Measurements from ENCODE around the gene HPS1. TPM values are rescaled to one million over a fixed set of nuclear protein-coding genes. Genes with fewer than 3 reads are reported as not detected.

The HPS1 gene
- total RNA-seq, 4 donors from 2014 or later, result 46.1 to 88.2 (median 63.0) TPM

DNA sequence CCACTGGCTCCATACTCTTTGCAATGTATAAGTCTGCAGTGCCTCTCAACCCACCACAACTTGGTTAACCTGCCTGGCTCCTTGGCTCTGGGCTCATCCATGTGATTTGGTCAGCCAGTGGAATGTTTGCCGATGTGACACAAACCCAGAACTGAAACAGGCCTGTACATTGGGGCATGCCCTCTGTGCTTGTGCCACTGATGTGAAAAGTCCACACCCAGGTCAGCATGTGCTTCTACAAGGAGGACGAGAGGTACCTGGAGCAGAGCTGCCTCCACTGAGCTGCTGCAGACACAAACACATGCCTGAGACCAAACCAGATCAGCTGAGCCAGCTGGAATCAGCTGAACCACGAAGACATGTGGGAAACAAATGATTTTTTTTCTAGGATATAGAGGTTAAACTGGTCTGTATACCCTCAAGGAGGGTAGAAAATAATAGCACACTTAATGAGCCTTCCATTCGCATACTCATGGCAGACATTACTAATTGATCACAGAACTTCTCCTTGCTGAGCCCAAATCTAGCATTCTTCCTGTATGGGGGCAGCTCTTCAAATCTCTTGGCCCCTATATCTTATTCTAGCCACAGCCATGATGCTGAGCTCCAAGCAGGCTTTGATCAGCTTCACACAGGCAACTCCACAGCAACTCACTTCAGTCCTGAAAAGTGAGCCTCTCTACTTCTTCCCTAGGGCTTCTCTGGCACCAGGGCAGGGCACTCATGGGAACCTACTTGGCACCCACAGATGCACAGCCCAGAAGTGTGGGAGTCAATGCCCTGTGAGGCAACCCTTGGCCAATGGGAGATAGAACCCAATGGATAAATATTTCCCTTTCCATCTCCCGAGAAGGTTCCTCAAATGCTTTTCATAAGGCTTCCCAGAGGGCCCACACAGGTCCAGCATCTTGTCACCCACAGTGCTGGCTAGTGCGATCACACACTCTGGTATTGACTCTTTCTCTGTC lies 50.4 kb downstream of the HPS1 start:
- TF ChIP-seq, protein P1, sequence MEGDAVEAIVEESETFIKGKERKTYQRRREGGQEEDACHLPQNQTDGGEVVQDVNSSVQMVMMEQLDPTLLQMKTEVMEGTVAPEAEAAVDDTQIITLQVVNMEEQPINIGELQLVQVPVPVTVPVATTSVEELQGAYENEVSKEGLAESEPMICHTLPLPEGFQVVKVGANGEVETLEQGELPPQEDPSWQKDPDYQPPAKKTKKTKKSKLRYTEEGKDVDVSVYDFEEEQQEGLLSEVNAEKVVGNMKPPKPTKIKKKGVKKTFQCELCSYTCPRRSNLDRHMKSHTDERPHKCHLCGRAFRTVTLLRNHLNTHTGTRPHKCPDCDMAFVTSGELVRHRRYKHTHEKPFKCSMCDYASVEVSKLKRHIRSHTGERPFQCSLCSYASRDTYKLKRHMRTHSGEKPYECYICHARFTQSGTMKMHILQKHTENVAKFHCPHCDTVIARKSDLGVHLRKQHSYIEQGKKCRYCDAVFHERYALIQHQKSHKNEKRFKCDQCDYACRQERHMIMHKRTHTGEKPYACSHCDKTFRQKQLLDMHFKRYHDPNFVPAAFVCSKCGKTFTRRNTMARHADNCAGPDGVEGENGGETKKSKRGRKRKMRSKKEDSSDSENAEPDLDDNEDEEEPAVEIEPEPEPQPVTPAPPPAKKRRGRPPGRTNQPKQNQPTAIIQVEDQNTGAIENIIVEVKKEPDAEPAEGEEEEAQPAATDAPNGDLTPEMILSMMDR (IDR thresholded peaks at IDR 0.05; ENCODE audit: low read depth), result no peak

DNA sequence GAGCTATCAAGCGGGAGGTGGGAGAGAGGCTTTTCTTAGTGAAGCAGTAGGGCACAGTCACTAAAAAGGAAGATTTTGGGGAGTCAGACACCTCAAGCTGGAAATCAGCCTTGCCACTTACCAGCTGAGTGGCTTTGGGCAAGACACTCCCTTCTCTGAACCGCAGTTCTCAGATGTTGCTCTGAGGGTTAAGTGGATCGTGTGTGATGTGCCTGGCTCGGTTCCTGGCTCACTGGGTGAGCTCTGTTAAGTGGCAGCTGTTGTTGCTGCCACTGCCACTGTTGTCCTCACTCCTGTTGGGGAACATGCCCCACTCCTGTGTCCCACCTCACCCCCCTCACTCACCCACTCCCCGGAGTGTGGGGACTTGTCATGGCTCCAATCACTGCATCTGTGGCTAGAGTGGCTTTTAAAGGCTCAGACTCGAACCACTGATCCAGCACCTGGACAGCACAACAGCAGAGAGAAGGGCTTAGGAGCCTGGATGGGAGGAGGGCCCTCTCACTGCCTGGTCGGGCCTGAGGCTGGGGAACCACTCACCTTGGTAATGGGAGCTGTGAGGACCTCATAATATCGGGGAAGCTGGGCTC lies 51.8 kb downstream of the HPS1 start:
- TF ChIP-seq, protein P1 (IDR thresholded peaks at IDR 0.05; ENCODE audit: low read depth), result no peak

DNA sequence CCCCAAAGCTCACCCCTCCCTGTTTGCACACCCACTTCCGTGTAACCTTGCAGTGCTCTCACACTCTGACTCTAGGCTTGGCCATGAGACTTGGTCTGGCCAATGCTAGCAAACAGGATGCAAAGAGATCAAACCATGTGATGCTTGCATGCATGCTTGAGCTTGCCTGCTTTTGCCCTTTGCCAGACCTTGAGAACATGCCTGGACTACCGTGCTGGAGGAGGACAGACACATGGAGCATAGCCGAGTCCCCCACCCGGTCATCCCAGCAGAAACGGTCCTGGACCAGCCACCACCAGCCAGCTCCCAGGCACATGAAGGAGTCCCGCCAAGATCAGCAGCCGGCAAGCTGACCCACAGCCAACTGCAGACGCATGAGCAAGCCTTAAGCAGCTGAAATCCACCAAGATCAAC lies 55.1 kb downstream of the HPS1 start:
- TF ChIP-seq, protein P1 (IDR thresholded peaks at IDR 0.05; ENCODE audit: low read depth), result no peak

GRCh38 chr10:98391065-98391464 lies 55.7 kb downstream of the HPS1 start:
- TF ChIP-seq, protein P1 (IDR thresholded peaks at IDR 0.05; ENCODE audit: low read depth), result no peak

- TF ChIP-seq, protein P1 (IDR thresholded peaks at IDR 0.05; ENCODE audit: low read depth), result no peak
Observed at GRCh38 chr10:98390406-98390805, 56.3 kb downstream of the HPS1 start.

GRCh38 chr10:98389398-98389797 lies 57.3 kb downstream of the HPS1 start:
- TF ChIP-seq, protein P1 (IDR thresholded peaks at IDR 0.05; ENCODE audit: low read depth), result no peak

DNA sequence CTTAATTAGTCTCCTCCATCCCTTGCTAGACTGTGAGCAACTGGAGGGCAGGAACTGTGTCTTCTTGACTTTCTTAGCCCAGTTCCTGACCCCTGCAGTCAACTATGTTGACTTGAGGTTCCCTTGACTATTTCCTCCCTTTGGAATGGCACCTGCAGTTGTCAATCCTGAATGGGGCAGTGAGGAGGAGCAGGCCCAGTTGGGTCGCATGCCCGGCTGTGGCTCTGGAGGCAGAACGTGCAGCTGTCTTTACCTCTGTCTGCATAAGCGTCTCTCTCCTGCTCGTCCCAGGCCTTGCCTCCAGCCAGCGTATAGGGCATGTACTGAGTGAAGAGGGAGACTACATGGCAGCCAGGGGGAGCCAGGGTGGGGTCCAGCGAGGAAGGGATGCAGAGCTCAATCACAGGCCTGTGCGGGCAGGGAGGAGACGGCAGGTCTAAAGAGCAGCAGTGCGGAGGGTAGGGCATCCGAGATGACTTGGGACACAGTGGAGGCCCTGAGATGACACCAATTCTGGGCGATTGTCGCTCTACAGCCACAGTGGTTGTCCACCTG lies 58.6 kb downstream of the HPS1 start:
- TF ChIP-seq, protein P1 (IDR thresholded peaks at IDR 0.05; ENCODE audit: low read depth), result no peak

All from subcutaneous adipose tissue (tissue), 4 donors.